GM19238 (cell line): Measurements from ENCODE around the gene MBNL2.

Experiments used
- DNase-seq: peaks from one replicate; pipeline ENCODE4 v3.0.0; 2011; ENCODE audit warnings: low spot score; ENCODE audit not compliant: insufficient read length

The MBNL2 gene

DNA sequence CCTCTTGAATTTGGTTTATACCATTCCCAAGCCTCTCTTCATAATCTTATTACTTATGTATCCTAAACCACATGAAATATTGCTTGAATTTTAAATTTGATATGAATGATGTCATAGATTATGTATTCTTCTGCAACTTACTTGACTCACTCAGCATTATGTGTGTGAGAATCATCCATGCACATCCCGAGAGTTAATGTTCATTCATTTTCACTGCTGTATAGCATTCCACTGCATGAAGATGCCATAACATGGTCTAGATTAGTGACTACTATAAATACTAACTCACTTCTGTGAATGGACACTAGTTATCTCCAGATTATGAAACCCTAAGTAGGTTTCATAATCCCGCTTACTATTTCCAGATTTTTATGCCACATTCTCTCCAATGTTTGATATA, 186.8 kb downstream of the MBNL2 start:
- DNase-seq: no peak

DNA sequence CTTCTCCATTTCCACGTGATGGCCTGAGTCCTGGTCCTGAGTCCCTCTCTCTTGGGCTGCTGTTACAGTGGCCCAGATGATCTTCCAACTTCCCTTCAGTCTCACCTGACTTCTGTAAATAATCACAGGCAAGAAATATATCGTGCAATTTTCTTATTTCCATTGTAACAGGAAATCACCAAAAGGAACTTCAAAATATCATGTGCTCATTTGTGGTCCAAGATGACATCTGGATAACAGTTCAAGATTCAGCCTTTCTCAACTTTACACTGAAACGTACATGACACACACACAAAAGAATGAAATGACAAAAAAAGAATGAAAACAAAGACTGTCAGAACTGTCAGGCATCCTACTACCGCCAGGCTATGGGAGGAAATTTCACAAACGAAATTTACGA, 189.9 kb downstream of the MBNL2 start:
- DNase-seq: no peak

DNA sequence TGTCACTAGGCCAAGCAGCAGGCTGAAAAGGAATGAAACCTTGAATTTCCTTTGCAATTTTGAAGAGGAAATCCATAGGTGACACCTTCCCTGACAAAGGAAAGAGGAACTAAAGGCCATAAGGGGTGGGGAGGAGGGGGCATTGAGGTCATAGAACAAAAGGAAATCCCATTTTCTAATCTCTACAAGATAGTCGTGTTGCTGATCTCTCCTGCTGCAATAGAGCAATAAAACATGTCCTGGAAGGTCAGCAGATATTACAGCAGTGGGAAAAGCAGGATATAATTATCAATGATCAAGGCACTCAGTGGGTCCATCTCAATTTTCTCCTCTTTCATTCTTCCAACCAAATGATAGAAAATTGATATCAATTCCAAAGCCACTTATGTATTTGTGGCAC, 191.6 kb downstream of the MBNL2 start:
- DNase-seq: no peak

DNA sequence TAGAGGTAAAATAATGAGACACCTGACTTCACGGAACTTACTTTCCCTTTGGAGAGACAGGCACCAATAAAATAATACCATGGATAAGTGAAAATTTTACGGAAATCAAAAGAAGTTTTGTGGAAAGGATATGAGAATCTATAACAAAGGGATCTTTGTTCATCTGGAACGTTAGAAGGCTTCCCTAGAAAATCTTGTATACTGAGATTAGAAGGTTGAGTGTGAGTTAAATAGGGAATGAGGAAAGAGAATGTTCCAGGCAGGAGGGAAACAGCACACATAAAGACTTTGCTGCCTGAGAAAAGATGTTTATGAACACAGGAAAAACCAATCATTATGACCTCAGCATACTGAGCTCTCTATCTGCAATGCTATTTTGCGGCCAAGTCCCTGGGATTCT, 192.3 kb downstream of the MBNL2 start:
- DNase-seq: no peak

DNA sequence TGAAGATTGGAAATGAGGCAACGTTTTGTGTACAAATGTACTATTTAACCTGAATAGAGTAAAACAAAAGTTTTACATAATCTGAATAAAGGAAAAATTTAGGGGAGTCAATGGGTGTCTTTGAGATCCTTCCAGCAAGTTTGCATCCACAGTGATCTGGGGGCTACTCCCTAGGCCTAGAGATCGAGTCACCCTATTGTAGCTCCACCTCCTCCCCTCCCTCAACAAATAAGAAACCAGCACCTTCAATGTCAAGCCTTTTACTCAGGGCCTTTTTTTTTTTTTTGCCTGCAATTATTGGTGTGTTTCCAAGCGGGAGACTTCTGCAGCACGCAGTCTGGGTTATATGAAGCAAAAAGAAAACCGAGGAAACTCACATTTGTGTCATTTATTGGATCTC, 195.6 kb downstream of the MBNL2 start:
- no peak for DNase-seq

DNA sequence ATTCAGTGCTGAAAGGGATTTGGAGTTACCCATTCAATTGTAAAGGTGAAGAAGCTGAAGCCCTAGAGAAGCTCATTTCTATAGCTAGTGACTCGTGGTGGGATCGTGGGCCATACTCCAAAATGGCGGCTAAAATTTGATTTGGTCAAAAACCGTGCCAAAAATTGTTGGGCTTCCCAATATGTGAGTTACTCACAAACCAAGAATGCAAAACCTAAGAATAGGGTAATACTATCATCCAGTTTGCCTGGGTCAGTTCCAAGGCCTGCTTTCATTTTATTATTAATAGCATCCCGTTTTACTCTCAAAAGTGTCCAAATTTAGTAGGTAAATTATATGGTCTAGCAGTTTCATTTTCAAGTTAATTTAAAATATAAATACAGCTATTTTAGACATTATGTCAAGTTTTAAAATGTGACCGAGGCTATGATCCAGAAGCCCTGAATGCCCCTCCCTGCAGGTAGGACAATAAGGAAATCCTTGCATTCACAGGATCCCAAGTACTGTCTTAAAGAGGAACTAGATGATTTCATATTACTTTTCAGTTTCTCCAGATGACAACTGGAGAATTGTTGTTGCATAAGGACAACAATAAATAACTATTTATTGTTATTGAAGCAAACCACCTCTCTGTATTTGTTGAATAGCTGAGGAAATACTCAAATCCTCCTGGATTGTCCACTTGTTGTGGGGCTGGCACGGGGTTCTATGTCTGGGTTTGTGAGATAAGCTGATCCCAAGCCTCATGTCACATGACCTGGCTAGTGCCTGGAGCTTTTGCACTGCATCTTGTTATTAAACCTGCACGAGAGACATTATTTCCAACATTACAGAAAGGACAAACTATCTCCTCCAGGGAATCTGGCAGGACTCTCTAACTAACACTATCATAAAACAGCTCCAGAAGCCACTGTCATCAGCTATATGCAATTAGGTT, 200.3 kb downstream of the MBNL2 start:
- no peak for DNase-seq

DNA sequence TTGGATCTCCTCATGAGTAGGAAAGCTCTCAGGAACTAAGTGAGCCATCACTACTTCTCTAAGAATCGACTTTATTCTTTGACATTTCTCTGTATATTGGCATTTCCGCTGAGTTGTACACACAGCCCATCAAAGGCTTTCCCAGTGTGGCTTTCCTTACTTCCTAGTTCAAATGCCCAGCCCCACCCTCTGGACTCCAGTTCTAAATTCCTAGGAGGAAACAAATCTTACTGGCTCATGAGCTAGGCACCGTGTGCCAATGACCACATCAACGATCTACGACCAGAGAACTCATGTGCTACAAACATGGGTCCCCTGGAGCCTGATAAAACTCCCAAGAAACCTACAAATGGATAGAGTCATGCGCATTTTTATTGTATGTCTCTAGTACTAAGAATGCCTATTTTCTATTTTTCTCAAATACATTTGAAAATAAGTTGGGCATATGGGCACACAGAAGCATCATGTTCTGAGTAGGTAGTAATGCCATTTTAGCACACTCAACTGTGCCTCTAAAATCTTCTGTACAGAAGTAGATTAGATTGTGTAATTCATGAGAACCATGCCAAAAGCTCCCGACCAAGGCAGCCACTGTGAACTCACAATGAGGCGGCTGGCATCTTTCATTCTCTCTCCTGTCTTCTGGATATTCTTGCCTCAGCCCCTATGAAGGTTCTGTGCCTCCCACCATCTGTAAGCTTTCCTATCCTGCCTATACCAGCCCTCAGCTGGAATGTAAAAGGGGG, 201.3 kb downstream of the MBNL2 start:
- DNase-seq: no peak

DNA sequence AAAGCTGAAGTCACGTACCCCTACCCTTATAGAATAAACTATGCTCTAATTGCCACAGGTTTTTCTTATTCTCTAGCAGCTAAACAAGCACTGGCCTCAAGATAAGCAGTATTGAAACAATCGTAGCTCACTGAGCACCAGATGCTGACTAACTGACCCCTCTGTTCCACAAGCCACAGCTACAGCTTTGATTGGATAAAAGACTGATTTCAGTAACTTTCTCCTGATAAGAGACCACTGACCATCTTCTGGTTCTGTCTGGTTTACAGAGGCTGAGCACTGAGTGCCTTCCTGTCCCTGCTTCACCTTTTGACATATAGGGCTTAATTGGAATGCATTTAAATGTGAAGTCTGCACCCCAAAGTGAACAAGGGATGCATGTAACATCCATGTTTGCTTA, 203.5 kb downstream of the MBNL2 start:
- no peak for DNase-seq

DNA sequence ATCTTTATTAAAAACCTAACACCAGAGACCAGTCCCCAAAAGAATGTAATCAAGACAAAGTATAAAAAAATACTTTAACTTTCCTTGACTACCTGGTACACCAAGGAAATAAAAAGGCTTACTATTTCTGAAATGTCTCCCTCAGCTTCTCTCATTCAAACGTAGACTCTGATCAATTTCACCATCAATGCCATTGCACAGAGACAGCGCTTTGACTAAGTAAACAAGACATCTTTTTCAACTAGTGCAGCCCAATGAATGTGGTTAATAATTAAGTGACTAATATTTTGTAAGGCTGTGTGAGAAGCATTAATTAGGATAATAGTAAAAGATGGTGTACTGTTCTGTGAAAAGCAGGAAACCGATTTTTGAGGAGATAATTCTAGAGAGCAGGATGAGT, 204.6 kb downstream of the MBNL2 start:
- DNase-seq: no peak

DNA sequence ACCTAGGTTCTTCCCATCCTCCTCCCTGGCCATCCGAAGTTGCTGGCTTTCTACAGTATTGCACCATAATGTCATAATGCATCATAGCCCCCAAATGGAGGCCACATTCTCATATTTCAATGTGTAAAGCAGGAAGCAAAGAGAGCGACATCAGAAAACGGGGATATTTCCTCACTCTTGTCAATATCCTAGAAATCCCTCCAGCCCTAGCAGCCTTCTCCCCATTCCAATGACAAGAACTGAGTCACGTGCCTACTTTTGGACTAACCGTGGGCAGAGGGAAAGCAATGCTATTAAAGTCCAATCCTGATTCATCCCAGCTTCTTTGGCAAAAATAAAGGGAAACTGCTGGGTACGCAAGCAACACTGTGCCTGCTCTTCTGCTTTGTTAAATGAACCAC, 207.5 kb downstream of the MBNL2 start:
- DNase-seq: no peak

DNA sequence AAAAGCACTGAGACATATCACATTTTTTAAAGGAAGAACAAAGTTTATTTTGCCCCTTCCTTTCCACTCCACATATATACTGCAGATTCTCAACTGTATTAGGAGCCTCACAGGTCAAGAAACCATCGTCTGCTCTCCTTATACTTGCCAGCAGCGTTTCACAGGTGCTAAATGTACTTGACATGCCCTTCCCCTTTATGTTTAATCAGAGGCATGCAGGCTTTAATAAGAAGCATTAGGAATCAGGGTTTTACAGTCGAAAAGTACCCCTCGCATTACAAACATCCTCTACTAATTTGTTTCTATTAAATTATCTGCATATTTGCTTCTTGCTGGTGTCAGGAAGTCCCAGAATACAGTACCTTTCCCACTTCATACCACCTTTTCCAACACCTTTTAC, 208.2 kb downstream of the MBNL2 start:
- DNase-seq: no peak

DNA sequence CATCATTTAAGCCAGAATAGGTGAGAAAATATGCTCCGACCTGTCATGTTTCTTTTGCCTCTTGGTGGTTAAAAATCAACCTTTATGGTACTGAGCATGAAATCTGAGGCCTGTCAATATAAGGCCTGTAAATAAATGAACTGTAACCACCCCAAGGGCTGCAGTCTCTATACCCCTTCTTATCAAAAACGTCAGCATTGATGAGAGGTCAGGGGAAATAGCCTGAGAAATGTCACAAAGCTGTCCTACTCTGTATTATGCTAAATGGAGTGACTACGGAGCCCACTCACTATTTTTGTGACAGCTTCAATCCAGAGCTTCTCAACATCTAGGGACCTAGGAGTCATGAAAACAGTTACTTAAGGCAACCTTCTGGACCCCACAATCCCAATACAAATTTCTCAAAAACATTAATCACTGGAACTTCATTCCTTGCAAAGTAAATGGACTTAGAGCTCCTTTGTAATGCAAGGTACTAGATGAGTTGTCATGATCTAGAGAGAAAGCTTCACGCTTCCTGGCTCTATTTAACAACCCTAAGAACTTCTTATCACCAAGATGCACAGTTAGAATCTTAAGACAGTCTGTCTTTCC, 209.1 kb downstream of the MBNL2 start:
- no peak for DNase-seq

DNA sequence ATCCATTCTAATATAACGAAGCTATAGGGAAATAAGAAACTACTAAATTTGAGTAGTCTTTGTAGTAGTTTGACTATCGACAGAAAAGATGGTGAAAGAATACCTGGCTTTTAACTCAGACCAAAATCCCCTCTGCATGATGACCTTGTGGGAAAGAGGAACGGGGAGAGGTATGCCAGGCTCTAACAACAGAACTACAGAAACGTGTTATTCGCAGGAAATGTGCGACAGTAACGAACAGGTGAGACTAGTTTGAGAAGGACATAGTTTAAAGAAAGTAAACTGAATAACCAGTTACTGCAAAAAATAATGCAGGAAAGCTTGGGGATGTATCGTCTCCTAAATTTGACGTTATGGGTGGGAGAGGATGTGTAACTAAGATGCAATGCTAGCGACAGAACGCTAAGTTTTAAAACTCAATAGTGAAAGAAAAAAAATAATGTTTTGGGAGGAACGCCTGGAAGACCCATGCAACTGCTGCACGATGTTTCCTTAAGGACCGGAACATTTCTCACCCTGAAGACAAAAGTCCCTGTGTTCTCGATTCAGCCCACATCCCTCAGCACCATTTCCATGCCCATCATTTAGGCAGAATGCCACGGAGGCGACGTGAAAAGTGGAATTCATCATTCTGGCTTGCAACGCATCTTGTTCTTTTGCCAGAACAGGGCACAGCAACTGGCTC, 210.2 kb downstream of the MBNL2 start:
- DNase-seq: no peak

DNA sequence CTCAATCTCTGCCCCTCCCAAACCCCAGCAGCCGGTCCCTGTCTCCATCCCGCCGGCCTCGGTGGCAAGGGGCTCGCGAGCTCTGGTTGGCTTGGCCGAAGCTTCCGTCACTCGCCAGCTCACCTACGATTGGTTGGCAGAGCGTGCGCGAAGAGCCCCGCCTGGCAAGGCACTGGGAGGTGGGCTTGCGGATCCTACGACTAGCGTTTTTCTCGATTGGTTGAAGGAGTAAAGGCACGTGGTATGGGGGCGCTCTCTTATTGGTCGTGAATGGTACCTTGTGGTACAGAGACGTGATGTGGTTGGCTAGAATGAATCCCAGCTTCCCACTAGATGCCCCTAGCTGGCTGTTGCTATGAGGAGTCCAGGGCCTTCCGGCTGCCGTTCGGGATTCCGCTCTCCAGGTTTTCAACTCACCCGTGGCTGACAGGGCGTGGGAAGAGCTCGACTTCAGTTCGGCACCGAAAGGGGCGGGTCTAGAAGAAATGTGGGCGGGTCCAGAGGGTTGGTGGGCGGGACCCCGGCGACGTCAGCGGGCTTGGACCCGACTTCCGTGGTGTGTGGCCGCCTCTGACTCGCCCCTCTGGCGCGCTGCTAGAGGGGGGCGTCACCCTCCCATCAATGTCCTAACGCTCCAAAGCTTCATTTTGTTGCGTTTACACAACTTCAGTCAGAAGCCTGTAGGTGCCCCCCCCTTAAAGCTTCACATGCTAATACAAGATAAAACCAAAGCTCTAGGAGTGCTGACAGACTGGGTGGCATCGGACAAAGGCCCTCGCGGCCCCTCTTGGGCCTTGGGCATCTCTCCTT, 211.0 kb downstream of the MBNL2 start:
- peak; percentile 70 for DNase-seq

DNA sequence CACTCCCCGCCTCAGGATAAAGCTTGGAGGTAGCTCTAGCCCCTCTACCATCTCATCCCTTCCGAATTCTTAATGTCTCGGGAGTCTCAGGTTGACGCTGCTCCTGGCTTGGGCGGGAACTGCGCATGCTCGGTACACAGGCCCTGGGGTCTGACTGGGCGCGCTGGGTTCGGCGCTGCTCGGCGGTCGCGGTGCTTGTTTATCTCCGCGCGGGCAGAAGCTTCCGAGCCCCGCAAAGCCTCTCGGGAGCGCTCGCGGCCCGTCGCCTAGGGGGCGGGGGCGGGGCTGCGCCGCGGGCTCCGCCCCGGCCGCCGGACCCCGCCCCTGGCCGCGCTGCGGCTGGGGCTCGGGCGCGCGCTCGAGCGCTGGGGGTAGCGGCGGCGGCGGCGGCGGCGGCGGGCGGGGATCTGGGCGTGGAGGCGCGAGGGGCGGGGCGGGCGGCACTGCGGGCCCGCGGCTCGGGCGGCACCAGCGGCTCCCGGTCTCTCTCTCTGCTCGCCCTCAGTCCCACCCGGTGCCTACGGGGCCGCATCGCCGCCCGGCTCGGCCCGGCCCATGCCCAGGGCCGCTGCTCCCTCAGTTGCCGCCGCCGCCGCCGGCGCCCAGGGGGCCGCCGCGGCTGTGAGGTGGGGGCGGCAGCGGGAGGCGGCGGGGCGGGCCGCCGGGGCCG, 211.7 kb downstream of the MBNL2 start, which contains the start of gene RAP2A:
Gene RAP2A, plus strand, starts transcription at position 443 of the 670 bp plus-strand sequence. CDS start 302 bp downstream, outside the sequence.
- peak; percentile 45 for DNase-seq

DNA sequence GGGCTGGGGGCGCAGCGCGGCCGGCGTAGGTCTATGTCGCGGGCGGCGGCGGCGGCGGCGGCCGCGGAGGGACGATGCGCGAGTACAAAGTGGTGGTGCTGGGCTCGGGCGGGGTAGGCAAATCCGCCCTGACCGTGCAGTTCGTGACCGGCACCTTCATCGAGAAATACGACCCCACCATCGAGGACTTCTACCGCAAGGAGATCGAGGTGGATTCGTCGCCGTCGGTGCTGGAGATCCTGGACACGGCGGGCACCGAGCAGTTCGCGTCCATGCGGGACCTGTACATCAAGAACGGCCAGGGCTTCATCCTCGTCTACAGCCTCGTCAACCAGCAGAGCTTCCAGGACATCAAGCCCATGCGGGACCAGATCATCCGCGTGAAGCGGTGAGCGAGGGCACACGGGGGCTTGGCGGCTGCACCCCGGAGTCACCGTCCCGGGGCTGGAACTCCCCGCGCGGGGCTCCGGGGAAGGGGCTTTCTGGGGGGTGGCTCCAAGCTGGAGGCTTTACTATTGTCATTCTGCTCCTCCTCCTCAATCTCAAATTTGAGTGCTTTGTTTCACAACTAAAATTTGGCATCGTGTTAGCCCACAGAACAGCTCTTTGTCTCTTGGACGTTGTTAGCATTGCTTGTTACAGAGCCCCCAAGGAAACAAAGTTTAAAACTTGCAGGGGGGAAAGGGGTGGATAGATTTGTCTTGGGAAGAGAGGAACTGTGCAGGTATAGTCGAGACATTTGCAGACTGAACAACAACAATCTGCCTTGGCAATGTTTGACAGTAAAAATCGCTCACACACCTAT, 212.5 kb downstream of the MBNL2 start:
- DNase-seq: no peak

DNA sequence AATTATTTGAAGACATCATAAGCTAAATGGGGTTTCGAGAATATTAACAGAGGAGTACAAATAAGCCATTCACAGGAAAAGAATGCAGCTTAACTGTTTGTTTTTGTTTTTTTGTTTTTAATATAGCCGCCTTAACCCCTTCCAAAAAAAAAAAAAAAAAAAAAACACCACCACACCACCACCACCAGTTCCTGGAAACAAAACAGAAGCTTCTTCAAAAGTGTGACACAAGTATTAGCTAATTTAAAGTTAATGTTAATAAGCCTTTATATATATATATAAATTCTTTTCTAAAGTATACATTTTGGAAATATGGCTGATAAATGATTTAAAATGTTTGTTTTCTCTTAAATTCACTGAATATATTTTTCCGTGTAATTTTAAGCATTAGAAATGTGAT, 213.2 kb downstream of the MBNL2 start:
- DNase-seq: no peak

DNA sequence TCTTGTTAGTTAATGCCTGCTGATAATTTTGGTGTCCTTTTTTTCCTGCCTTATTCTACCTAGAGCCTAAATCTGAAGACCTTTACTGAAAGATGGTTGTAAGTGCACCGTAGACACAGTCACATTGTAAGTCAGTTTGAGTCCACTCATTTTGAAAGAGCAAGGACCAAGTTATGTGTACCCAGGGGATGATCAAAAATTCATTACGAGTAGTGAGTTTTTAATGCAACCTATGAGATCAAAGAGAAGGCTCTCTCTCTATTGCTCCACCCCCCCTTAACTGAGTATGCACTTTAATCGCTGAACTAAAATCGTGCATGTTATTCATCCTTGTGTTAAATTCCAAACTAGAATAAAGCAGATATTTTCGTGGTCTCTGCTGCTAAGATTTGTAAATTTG, 213.7 kb downstream of the MBNL2 start:
- DNase-seq: no peak

DNA sequence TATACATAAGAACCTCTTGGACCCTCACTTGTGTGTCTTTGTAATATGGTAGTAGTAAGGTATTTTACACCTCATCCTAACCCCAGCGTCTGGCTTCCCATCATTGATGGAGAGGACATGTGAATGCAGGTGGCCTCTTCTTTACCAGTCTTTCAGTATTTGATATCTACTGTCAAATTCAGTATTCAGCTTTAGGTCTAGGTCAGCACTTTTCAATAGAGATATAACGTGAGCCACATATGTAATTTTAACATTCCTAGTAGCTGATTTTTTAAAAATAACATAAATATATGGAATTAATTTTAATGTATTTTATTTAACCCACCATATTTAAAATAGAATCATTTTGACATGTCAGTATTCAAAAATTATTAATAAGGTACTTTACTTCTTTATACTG, 214.7 kb downstream of the MBNL2 start:
- DNase-seq: no peak
